ENCODE measurements around the gene PPP1R10. TPM values are rescaled to one million over a fixed set of nuclear protein-coding genes. Genes with fewer than 3 reads are reported as not detected.

Gene PPP1R10
- total and polyA plus RNA-seq, 2 of the 13 experiments (the other 11 are each of a cell fraction or from before 2014, with no cell fraction given), result 26.3 to 38.4 TPM

DNA sequence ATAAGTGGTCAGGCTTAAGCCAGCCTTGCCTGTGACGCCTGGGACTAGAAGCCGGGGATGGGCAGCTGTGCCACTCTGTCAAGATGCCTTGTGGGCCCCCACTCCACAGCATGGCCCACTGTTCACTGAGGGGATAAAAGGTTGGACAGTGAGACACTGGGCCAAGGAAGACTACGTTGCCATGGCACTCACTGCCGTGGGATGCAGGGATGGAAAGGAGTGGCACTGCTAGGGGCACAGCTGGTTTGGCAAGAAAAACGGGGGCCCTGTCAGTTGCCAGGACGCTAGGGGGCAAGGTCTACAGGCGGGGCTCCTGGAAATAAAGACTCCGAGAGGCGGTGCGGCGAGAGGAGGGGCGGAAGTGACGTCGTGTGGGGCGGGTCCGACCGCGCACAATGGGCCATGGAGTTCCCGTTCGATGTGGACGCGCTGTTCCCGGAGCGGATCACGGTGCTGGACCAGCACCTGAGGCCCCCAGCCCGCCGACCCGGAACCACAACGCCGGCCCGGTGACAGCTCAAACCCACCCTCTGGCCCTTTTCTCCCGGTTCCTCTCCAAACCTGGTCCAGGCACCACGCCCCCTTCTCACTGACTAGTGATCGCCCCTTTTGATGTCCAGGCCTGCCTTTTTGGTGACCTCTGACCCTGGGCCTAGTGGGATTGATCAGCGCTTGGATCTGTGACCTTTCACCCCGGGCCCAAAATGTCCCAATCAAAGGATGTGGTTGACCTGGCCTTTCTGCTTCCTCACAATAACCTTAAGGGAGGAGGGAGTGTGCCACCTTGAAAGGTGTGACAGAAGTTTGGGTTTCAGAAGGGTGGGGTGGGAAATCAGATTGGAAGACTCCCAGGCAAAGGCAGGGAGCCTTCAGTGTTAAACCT is 9.7 kb upstream of the PPP1R10 start, which contains the start of gene ATAT1 (continued):
- TF ChIP-seq HCFC1 (IDR thresholded peaks at IDR 0.05; ENCODE audit: low read depth, low read length) (peak; percentile 52), ZNF776 (CRISPR knock-in tag; IDR thresholded peaks at IDR 0.05) (peak; percentile 81), ZBTB49 (CRISPR knock-in tag; IDR thresholded peaks at IDR 0.05; ENCODE audit: borderline replicate concordance) (0 out of 2 replicates have a peak, but pooled peaks have one; percentile 20), ZNF251 (CRISPR knock-in tag; IDR thresholded peaks at IDR 0.05) (no peak), REPIN1 (CRISPR knock-in tag; IDR thresholded peaks at IDR 0.05; ENCODE audit: borderline replicate concordance, low read depth) (peak; percentile 81), ZNF768 (CRISPR knock-in tag; IDR thresholded peaks at IDR 0.05) (peak; percentile 73; the same call in 1 of the 2 replicates), TRIM22 (IDR thresholded peaks at IDR 0.05) (no peak), TBX2 (CRISPR knock-in tag; IDR thresholded peaks at IDR 0.05; ENCODE audit: borderline replicate concordance) (peak; percentile 92), SRSF1 (optimal IDR thresholded peaks at IDR 0.05; ENCODE audit: low read depth, low read length) (peak; percentile 94), ZNF20 (CRISPR knock-in tag; IDR thresholded peaks at IDR 0.05) (no peak), ZNF773 (CRISPR knock-in tag; IDR thresholded peaks at IDR 0.05; ENCODE audit: borderline replicate concordance) (peak; percentile 83; the same call in 1 of the 2 replicates), SNAI1 (CRISPR knock-in tag; IDR thresholded peaks at IDR 0.05; ENCODE audit: borderline replicate concordance) (peak; percentile 89), HOXA3 (CRISPR knock-in tag; IDR thresholded peaks at IDR 0.05) (peak; percentile 94), ZFP37 (CRISPR knock-in tag; IDR thresholded peaks at IDR 0.05; ENCODE audit: borderline replicate concordance) (peak; percentile 55; the same call in 1 of the 2 replicates), SSRP1 (CRISPR knock-in tag; IDR thresholded peaks at IDR 0.05) (peak; percentile 95)
- TF ChIP-seq, protein P1, sequence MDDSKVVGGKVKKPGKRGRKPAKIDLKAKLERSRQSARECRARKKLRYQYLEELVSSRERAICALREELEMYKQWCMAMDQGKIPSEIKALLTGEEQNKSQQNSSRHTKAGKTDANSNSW (CRISPR knock-in tag; IDR thresholded peaks at IDR 0.05; ENCODE audit: borderline replicate concordance), result 0 out of 2 replicates have a peak, but pooled peaks have one; percentile 36
- TF ChIP-seq, protein P2, sequence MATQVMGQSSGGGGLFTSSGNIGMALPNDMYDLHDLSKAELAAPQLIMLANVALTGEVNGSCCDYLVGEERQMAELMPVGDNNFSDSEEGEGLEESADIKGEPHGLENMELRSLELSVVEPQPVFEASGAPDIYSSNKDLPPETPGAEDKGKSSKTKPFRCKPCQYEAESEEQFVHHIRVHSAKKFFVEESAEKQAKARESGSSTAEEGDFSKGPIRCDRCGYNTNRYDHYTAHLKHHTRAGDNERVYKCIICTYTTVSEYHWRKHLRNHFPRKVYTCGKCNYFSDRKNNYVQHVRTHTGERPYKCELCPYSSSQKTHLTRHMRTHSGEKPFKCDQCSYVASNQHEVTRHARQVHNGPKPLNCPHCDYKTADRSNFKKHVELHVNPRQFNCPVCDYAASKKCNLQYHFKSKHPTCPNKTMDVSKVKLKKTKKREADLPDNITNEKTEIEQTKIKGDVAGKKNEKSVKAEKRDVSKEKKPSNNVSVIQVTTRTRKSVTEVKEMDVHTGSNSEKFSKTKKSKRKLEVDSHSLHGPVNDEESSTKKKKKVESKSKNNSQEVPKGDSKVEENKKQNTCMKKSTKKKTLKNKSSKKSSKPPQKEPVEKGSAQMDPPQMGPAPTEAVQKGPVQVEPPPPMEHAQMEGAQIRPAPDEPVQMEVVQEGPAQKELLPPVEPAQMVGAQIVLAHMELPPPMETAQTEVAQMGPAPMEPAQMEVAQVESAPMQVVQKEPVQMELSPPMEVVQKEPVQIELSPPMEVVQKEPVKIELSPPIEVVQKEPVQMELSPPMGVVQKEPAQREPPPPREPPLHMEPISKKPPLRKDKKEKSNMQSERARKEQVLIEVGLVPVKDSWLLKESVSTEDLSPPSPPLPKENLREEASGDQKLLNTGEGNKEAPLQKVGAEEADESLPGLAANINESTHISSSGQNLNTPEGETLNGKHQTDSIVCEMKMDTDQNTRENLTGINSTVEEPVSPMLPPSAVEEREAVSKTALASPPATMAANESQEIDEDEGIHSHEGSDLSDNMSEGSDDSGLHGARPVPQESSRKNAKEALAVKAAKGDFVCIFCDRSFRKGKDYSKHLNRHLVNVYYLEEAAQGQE (IDR thresholded peaks at IDR 0.05; ENCODE audit: borderline replicate concordance in 1 of 2, low read depth in 1 of 2, low read length in 2 of 2), result peak in 1 of 2 experiments; percentile 57; a peak in 1 of 4 replicates
- TF ChIP-seq, protein P3, sequence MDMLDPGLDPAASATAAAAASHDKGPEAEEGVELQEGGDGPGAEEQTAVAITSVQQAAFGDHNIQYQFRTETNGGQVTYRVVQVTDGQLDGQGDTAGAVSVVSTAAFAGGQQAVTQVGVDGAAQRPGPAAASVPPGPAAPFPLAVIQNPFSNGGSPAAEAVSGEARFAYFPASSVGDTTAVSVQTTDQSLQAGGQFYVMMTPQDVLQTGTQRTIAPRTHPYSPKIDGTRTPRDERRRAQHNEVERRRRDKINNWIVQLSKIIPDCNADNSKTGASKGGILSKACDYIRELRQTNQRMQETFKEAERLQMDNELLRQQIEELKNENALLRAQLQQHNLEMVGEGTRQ (IDR thresholded peaks at IDR 0.05; ENCODE audit: low read depth, low read length), result no peak
- TF ChIP-seq, protein P3 (CRISPR knock-in tag; IDR thresholded peaks at IDR 0.05; ENCODE audit: borderline replicate concordance), result peak; percentile 60
